ENCODE results near the gene SPRR1A.

Gene SPRR1A

GRCh38 chr1:153032677-153033308 is 48.9 kb downstream of the SPRR1A start:
- no peak for DNase-seq

GRCh38 chr1:153035211-153035610 is 51.3 kb downstream of the SPRR1A start:
- DNase-seq: no peak

Measured in stimulated activated CD4-positive, alpha-beta T cell treated with anti-CD3 and anti-CD28 coated beads, Interleukin-1b, Interleukin-23, amount 100 ng/mL, for 48 hours (primary cell).